Activated CD8-positive, alpha-beta memory T cell treated with anti-CD3 and anti-CD28 coated beads, Interleukin-2, amount 50 U/mL, for 48 hours (primary cell): ENCODE measurements around the gene PLXNA4.
"Not testable (repeated sequence)": the region's sequence is repeated elsewhere in the genome, so short reads cannot be mapped to it uniquely, and the experiment has no call there.

Experiments used
- DNase-seq: peaks from one replicate; pipeline ENCODE4 v3.0.0-alpha.2; 2020

Gene PLXNA4

GRCh38 chr7:132183781-132184380 lies 392.4 kb downstream of the PLXNA4 start:
- DNase-seq, result no peak

- no peak for DNase-seq
Observed at GRCh38 chr7:132182992-132183391, 393.3 kb downstream of the PLXNA4 start.

DNA sequence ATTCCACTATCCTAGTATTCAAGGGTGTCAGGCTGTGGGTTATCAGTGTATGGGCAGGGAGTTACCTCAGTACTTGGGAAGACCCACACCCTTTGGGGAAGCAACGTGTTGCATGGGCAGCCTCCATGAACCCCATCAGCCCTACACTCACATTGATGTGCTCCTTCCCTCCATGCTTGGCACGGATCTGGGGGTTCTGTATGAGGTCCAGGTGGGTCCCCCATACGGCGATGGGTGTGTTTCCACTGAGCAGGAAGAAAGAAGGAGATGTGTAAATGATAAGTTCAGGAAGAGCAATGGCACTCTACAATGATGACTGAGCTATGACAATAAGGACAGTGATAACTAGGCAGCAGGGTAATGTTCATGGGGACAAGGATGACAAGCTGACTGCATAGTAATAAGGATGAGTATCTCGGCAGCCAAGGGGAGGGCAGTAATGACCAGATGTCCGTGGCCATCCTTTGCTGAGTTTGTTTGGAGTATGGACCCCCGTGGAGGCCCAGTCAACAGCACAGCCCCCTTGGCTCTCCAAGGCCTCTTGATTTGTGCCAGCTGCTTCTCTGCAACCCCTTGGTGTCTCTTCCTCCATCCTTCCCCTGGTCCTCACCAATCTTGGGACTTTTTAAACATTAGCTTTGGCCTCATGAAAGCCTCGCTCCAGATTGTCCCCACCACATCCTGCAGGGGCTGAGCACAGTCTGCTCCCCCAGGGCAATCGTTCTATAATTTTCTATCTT lies 394.2 kb downstream of the PLXNA4 start:
- no peak for DNase-seq

- no peak for DNase-seq
Observed at GRCh38 chr7:132181371-132181770, 394.9 kb downstream of the PLXNA4 start.

- no peak for DNase-seq
Observed at GRCh38 chr7:132180481-132180880, 395.8 kb downstream of the PLXNA4 start.

DNA sequence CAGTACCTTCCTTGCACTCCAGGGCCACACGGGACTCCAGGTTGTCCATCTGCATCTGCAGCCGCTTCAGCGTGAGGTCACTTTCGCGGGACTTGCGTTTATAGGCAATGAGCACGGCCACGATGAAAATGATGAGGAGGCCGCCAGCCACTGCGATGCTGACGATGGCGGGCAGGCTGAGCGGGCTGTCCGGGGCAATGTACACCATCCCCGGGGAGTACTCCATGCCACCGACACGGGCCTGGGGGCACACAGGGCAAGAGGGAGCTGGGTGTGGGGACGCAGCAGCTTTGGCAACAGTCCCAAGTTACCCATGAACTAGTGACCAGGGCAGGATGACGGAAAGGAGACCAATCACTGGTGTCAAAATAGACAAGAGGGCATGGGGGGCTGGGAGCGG lies 396.6 kb downstream of the PLXNA4 start:
- no peak for DNase-seq

DNA sequence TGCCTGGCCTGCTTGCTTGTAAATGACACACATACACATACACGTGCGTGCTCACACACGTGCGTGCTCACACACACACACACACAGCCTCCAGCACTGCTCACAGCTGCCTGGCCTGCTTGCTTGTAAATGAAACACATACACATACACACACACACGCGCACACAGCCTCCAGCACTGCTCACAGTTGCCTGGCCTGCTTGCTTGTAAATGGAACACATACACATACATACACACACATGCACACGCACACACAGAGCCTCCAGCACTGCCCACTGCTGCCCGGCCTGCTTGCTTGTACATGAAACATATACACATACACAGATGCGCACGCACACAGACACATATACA lies 397.2 kb downstream of the PLXNA4 start:
- DNase-seq, result no peak

GRCh38 chr7:132178402-132179079 lies 397.7 kb downstream of the PLXNA4 start:
- DNase-seq, result not testable (repeated sequence)

DNA sequence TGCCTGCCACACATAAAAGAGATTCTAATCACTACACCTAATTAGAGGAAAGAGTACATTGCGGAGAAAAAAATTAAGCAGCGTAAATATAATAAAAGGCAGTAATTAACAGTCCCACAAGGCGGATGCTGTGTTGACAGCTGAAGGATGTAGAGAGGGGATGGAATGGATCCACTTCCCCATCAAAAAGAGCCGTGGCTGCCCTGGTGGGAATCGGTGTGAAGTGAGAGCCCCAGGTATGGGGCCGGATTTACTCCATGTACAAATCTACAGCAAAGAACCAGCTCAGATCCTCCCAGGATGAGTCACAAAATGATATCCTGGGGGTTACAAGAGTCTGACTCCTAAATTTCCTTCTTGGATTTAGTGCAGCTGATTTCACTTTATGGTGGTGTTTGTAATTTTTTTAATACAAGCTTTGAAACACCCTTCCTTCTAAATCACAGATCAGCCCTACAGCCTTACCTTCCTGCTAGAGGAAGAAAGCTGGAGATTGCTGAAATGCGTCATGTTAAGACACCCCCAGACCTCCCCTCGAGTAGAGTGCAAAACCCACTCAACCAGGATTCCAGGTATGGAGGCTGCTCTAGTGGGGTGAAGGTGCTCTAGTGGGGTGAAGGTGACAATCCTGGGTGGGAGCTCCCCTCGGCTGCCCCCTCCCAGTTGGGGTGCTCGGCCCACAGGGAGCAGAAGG lies 398.4 kb downstream of the PLXNA4 start:
- no peak for DNase-seq

GRCh38 chr7:132176719-132177118 lies 399.6 kb downstream of the PLXNA4 start:
- no peak for DNase-seq

DNA sequence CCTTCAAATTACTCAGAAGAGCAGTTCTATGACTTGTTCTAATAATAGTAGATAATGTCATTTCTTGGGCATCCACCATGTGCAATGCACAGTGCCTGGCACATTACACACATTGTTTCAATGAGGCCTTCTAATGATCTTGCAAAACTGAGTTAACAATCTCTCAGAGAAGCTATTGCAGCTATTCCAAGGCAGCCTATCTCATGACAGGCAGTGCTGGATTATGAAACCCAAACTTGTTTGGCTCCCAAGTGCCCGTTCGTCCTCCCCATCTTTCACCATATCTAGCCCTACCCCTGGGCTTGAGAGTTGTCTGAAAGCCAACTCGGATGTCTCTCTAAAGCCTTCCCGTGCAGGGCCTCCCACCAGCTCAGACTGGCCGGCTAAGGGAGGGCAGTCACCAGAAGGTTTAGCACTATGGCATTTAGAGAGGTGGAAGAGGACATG lies 405.1 kb downstream of the PLXNA4 start:
- no peak for DNase-seq

DNA sequence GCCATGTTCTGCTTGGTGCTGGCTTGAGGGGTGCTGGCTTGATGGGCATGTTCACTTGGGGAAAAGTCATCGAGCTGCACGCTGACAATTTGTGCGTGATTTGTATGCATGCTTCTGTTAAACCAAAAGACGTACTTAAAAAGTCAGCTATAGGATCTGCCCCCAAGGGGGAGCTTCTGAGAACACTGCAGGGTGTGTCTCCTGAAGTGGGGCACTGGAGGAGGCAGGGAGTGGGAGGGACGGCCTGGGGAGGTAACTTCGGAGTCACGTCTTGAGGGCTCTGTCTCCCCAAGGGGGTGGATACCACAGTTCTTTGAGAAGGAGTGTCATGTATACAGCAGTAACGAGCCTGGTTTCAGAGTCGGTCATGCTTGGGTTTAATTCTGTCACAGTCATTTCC lies 406.5 kb downstream of the PLXNA4 start:
- no peak for DNase-seq

- DNase-seq, result no peak
Observed at GRCh38 chr7:132168239-132168638, 408.0 kb downstream of the PLXNA4 start.

DNA sequence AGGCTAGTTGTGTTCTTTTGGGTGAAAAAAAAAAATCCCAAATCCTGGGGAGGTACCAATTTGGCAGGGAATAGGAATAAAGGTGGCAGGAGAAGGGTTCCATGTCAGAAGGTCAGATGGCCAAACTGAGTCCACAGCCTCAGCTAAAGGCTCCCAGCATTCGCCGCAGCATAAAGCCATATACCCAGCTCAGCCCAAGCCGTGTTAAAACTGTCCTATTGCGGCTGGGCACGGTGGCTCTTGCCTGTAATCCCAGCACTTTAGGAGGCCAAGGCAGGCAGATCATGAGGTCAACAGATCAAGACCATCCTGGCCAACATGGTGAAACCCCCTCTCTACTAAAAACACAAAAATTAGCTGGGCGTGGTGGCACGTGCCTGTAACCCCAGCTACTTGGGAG lies 410.6 kb downstream of the PLXNA4 start:
- DNase-seq, result not testable (repeated sequence)

- DNase-seq, result no peak
Observed at GRCh38 chr7:132164558-132165125, 411.6 kb downstream of the PLXNA4 start.

DNA sequence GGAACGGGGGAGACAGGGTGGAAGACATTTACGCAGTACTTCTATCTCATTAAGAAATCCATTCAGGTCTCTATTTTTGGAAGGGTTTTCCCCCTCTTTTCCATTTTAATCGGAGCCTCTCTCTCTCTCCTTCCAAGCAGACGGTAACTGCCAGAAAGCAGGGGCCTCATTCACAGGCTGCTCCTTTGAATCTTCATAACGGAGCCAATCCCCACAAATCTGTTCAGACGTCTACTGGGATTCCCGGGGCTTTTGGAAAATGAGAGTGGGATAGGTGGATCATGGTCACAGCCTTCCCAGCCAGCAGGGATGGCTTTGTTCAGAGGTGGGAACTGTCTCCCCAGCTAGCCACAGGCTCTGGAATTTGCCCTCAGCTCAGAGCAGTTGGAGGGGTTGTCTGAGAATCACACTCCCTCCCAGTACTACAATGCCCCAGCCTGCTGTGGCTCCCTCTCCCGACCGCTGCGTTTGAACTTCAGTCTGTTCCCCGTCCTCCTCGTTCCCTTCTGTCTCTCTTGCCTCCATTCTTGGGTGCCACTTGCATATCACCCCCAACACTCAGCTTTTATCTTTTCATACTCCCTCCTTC lies 413.6 kb downstream of the PLXNA4 start:
- DNase-seq, result no peak

GRCh38 chr7:132161976-132162375 lies 414.3 kb downstream of the PLXNA4 start:
- DNase-seq, result no peak

GRCh38 chr7:132161533-132161915 lies 414.7 kb downstream of the PLXNA4 start:
- no peak for DNase-seq

DNA sequence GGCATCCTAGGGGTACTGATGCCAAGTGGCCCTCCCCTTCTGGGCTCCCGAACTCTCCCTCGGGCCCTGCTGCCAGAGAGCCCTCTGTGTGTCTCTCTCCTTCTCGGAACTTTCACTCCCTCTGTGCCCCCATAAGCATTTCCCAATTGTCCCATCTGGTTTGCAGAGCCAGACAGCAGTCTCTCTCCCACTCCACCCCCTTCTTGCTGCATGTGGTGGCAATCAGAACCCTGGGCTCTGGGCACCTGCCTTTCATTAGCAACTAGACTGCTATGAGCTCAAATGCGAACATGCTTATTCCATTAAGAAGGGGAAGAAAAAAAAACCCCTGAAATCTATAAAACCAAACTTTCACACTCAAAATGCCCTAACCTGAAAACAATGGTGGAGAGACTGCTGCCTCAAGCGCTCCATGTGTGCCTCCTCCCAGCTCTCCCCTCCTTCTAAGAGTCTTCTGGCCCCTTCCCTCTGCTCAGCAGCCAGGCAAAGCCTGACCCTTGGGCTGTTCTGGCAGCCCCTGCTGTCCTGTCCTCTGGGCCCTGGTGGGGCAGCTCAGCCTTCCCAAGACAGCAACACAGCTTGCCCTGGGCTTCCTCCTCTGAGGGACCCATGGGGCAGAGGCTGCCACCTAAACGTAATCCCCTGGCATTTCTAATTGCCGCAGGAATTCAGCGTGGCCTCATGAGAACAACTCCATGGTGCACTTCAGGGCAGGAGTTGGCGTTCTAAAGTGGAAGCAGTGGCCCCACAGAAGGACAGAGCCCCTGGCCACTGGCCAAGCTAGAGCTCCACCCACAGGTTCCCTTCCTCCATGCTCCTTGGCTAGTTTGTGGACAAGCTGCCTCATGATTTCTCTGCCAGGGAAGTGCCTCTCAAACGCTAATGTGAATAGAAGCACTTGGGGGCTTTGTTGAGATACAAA lies 415.4 kb downstream of the PLXNA4 start:
- DNase-seq, result no peak

DNA sequence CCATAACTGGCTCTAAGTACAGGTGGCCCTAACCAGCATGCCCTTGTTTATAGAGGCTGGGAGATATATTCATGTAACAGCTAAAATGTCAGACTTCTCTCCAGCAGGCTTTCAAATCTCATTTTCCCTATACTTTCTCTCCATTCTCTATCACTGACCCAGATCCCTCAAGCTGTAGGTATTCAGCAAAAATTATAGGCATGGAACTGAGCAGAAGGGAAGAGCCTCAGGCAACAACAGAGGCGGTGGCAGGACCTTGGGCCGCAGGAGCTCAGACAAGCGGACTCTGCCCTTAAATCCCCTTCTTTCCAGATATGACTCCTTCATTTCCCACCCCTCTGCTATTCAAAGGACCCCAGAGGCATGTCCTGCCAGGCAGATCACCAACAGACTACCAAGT lies 417.4 kb downstream of the PLXNA4 start:
- DNase-seq, result no peak

GRCh38 chr7:132158166-132158565 lies 418.1 kb downstream of the PLXNA4 start:
- DNase-seq, result no peak

DNA sequence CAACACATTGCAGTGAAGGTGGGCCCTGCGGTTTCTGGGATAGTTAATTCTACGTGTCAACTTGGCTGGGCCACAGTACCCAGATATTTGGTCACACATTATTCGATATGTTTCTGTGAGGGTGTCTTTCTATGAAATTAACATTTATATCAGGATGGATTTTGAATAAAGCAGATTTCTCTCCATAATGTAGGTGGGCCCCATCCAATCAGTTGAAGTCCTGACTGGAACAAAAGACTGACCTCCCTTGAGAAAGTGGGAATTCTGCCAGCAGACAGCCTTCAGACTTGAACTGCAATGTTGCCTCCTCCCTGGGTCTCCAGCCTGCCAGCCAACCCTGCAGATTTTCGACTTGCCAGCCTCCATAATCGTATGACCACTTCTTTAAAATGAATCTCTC lies 420.6 kb downstream of the PLXNA4 start:
- DNase-seq, result no peak
